PFSK-1 (cell line): ENCODE data around the gene DTYMK.

ENCODE experiments used
- FOXP2 ChIP-seq: optimal IDR thresholded peaks from 2 replicates; pipeline ENCODE3; 2011; ENCODE audit warnings: borderline replicate concordance, control low read depth, inconsistent platforms; ENCODE audit not compliant: insufficient read depth; ENCODE audit errors: extremely low read length, extremely low read depth
- POLR2AphosphoS5 ChIP-seq: IDR thresholded peaks from 2 replicates; pipeline ENCODE4 v1.6.1; 2012; ENCODE audit warnings: low read depth, mild to moderate bottlenecking, control low read depth, low read length, moderate library complexity
- REST ChIP-seq, 2 experiments: IDR thresholded peaks; 2 replicates each; pipeline versions ENCODE4 v1.6.1 to v1.8.0; 2011 to 2012; ENCODE audit warnings: low read depth in 2 of 2, low read length in 2 of 2, control low read depth in 1 of 2, inconsistent platforms in 1 of 2, mild to moderate bottlenecking in 1 of 2, moderate library complexity in 1 of 2; ENCODE audit not compliant: insufficient read depth in 1 of 2
- SIN3A ChIP-seq: IDR thresholded peaks from 2 replicates; pipeline ENCODE4 v1.6.1; 2012; ENCODE audit warnings: mild to moderate bottlenecking, low read length, moderate library complexity, borderline replicate concordance; ENCODE audit not compliant: insufficient read depth
- TAF1 ChIP-seq: IDR thresholded peaks from 2 replicates; pipeline ENCODE4 v1.6.1; 2012; ENCODE audit warnings: low read length, control low read depth, borderline replicate concordance; ENCODE audit not compliant: insufficient read depth

DTYMK gene

DNA sequence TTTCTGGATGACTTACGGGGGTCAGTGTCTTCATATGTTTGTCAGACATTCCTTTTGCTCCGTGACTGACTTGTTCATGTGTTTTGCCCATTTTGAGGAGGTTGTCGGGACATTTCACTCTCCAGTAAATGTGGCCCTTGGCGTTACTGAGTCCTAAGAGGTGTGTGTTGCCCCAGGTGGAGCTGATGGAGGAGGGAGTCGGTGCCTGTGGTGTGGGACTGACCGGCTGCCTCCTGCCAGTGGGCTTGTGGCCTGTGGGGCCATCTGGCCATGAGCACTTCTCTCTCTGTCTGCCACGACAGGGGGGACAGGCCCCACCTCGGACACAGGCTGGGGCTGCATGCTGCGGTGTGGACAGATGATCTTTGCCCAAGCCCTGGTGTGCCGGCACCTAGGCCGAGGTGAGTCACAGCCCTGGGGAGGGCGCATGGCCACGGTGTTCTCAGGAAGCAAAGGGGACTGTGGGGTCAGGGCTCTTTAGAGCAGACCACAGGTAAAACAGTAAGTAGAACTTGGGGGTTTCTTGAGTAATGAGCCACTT, 33.3 kb downstream of the DTYMK start:
- TF ChIP-seq FOXP2 (no peak), POLR2AphosphoS5 (no peak), REST (IDR thresholded peaks at IDR 0.05; ENCODE audit: insufficient read depth in 1 of 2, low read depth in 2 of 2, low read length in 2 of 2) (no peak), SIN3A (no peak), TAF1 (no peak)

DNA sequence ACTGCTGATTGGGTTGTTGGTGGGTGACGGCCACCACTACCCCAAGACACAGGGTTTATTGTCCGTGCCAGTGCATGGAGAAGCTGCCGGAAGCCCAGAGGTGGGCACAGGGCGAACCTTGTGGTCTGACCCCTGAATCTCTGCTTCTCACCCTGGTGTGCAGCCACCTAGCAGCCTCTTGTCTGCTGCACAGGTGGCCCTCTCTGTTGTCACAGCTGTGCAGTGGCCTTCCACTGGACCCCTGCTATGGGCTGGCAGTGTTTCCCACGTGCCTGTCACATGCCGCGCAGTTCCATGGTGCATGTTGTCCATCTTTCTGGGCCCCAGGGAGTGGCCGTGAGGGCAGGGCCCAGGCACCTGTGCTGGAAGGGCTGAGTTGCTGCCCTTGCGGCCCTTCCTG, 33.9 kb downstream of the DTYMK start:
- TF ChIP-seq FOXP2 (no peak), SIN3A (no peak), POLR2AphosphoS5 (no peak), TAF1 (no peak), REST (IDR thresholded peaks at IDR 0.05; ENCODE audit: insufficient read depth in 1 of 2, low read depth in 2 of 2, low read length in 2 of 2) (no peak)

GRCh38 chr2:241652142-241652541, 34.5 kb downstream of the DTYMK start:
- no peak for TF ChIP-seq POLR2AphosphoS5
- TF ChIP-seq TAF1, result no peak
- no peak for TF ChIP-seq REST (IDR thresholded peaks at IDR 0.05; ENCODE audit: insufficient read depth in 1 of 2, low read depth in 2 of 2, low read length in 2 of 2)
- no peak for TF ChIP-seq SIN3A
- TF ChIP-seq FOXP2, result no peak

DNA sequence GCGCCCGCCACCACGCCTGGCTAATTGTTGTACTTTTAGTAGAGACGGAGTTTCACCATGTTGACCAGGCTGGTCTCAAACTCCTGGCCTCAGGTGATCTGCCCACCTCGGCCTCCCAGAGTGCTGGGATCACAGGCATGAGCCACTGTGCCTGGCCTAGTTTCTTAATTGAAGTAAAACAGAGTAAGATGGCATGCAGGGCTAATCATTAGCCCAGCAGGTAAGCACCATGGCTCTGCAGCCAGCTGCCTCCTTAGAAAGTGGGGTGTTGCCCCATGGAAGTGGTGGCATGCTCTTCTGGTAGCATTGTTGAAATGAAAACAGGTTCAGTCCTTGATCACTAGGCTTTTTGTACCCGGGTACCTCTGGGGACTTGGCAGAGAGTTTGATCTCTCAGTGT, 36.7 kb downstream of the DTYMK start:
- no peak for TF ChIP-seq REST (IDR thresholded peaks at IDR 0.05; ENCODE audit: insufficient read depth in 1 of 2, low read depth in 2 of 2, low read length in 2 of 2)
- no peak for TF ChIP-seq SIN3A
- no peak for TF ChIP-seq TAF1
- no peak for TF ChIP-seq FOXP2
- TF ChIP-seq POLR2AphosphoS5, result no peak

DNA sequence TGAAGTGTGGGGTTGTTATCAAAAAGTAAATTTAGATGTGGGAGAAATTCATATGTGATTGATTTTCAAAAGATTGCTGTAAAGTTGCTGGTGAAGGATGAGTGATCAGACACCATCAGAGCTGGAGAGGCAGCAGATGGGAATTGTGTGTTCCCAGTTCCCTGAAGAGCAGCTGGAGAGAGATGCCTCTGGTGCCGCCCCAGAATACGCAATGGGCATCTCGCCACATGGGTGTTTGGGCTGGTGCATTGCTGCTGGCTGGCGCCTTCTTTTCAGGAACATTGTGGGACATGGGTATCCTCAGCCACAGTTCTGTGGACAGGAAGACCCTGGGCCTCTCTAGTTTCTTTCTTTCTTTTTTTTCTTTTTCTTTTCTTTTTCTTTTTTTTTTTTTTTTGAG, 37.2 kb downstream of the DTYMK start:
- no peak for TF ChIP-seq POLR2AphosphoS5
- TF ChIP-seq REST (IDR thresholded peaks at IDR 0.05; ENCODE audit: insufficient read depth in 1 of 2, low read depth in 2 of 2, low read length in 2 of 2), result no peak
- no peak for TF ChIP-seq FOXP2
- TF ChIP-seq TAF1, result no peak
- TF ChIP-seq SIN3A, result no peak
